ENCODE measurements around the gene PIGH.

PIGH gene

DNA sequence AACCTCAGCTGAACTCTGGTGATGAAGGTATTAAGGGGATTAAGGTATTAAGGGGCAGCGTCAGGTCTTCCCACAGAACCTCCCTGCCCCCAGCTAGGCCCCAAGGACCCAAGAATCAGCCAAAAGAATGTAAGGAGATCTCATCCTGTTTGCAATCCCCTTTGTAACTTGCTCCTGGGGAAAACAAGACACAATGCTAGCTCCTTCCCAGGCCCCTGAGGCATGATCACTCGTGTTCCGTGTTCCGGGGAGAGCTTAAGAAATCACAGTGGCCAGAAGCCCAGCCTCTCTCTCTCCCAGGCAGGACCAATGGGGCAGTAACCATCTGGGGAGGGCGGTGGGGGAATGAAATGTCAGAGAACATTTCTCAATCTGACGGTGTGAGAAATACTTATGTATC is 33.2 kb downstream of the PIGH start:
- Histone ChIP-seq H3K4me2 (ENCODE audit: low read length) (no peak overlapping the region), H2AFZ (ENCODE audit: low read depth, low read length) (no peak overlapping the region), H3K27ac (ENCODE audit: low read length) (no peak overlapping the region), H3K4me3 (ENCODE audit: low read length) (no peak overlapping the region), H3K27me3 (ENCODE audit: low read depth, low read length) (no peaks in the 10 kb centered on the region), H3K9me3 (ENCODE audit: insufficient read depth, low read length) (no peaks in the 10 kb centered on the region), H4K20me1 (ENCODE audit: insufficient read depth, low read length) (no peaks in the 10 kb centered on the region), H3K79me2 (ENCODE audit: low read length) (no peaks in the 10 kb centered on the region), H3K4me1 (ENCODE audit: low read length) (peaks cover 9% of the 10 kb centered on the region), H3K36me3 (replicated peaks; ENCODE audit: low read depth, low read length) (no peaks in the 10 kb centered on the region), H3K9ac (ENCODE audit: low read length) (no peak overlapping the region)
- TF ChIP-seq, protein P1, sequence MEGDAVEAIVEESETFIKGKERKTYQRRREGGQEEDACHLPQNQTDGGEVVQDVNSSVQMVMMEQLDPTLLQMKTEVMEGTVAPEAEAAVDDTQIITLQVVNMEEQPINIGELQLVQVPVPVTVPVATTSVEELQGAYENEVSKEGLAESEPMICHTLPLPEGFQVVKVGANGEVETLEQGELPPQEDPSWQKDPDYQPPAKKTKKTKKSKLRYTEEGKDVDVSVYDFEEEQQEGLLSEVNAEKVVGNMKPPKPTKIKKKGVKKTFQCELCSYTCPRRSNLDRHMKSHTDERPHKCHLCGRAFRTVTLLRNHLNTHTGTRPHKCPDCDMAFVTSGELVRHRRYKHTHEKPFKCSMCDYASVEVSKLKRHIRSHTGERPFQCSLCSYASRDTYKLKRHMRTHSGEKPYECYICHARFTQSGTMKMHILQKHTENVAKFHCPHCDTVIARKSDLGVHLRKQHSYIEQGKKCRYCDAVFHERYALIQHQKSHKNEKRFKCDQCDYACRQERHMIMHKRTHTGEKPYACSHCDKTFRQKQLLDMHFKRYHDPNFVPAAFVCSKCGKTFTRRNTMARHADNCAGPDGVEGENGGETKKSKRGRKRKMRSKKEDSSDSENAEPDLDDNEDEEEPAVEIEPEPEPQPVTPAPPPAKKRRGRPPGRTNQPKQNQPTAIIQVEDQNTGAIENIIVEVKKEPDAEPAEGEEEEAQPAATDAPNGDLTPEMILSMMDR (IDR thresholded peaks at IDR 0.05; ENCODE audit: low read depth, low read length), result no peak
- TF ChIP-seq EZH2phosphoT487 (IDR thresholded peaks at IDR 0.05; ENCODE audit: low read depth), result no peak

DNA sequence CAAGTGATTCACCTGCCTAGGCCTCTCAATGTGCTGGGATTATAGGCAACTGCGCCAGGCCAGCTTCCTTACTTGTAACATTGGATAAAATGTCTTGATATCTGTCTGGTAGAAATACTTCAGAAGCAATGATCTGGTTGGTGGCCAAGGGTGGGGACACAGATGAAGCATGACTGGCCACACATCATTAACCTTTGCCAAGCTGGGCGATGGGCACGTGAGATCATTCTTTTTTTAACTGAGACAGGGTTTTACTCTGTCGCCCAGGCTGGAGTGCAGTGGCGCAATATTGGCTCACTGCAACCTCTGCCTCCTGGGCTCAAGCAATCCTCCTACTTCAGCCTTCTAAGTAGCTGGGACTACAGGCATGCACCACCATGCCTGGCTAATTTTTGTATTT is 35.8 kb downstream of the PIGH start:
- TF ChIP-seq, protein P1 (IDR thresholded peaks at IDR 0.05; ENCODE audit: low read depth, low read length), result no peak
- TF ChIP-seq EZH2phosphoT487 (IDR thresholded peaks at IDR 0.05; ENCODE audit: low read depth), result no peak
- no peaks in the 10 kb centered on the region for H3K9me3 ChIP-seq (ENCODE audit: insufficient read depth, low read length)
- no peak overlapping the region for H3K27ac ChIP-seq (ENCODE audit: low read length)
- peaks cover 9% of the 10 kb centered on the region for H3K4me1 ChIP-seq (ENCODE audit: low read length)
- no peak overlapping the region for H3K9ac ChIP-seq (ENCODE audit: low read length)
- H2AFZ ChIP-seq (ENCODE audit: low read depth, low read length), result no peak overlapping the region
- H4K20me1 ChIP-seq (ENCODE audit: insufficient read depth, low read length), result no peaks in the 10 kb centered on the region
- no peak overlapping the region for H3K4me2 ChIP-seq (ENCODE audit: low read length)
- H3K79me2 ChIP-seq (ENCODE audit: low read length), result no peaks in the 10 kb centered on the region
- H3K27me3 ChIP-seq (ENCODE audit: low read depth, low read length), result no peaks in the 10 kb centered on the region
- H3K36me3 ChIP-seq (replicated peaks; ENCODE audit: low read depth, low read length), result no peaks in the 10 kb centered on the region
- no peak overlapping the region for H3K4me3 ChIP-seq (ENCODE audit: low read length)

DNA sequence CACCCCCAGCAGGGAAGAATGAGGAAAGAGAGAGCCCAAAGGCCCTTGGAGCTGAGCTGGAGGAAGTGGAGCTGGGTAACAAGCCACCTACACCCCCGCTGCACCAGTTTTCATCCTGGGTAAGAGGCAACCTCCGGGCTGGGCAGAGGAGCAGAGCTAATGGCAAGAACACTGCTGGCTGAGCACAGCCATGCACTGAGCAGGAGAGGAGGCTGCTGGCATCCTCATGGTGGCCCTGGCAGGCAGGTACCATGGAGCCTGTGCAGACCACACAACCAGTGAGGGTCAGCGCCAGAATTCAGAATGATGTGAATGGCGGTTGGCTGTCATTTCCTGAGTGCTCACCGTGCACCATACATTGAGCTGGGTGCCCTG is 37.3 kb downstream of the PIGH start:
- Histone ChIP-seq H3K4me1 (ENCODE audit: low read length) (peaks cover 9% of the 10 kb centered on the region), H3K36me3 (replicated peaks; ENCODE audit: low read depth, low read length) (no peaks in the 10 kb centered on the region), H2AFZ (ENCODE audit: low read depth, low read length) (no peak overlapping the region)

DNA sequence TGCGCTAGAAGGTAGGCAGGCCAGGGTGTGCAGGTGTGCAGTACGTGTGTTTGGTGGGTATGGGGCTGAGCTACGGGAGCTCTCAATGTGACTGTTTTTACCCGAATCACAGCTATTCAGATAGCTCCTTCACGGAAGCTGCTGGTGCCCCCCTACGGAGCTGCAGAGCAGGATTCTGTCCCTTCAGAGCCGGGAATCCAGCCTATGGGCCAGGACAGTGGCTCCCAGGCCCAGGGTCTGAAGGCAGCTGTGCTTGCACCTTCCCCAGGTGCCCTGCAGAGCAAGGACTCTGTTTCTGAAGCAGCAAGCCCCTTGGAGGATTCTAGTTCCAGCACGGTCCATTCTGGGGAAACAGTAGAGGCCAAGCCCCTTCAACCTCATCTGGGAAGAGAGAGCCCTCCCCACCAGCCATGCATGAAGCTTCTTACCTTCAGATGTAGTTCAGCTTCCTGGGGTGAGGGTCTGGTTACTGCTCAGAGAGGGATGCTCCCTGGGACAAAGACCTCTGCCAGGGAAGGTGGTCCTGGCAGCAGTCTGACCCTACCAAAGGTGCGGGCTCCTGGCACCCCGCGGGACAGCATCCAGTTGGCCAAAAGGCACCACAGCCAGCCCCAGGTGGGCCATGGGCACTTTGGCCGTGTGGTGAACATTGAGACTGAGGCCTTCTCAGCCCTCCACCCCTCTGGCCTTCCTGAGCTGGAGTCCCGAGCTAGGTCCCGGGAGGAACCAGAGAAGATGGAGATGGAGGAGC is 37.9 kb downstream of the PIGH start:
- Histone ChIP-seq H3K9me3 (ENCODE audit: insufficient read depth, low read length) (no peaks in the 10 kb centered on the region), H3K4me1 (ENCODE audit: low read length) (peaks cover 4% of the 10 kb centered on the region), H3K27ac (ENCODE audit: low read length) (no peak overlapping the region), H3K4me3 (ENCODE audit: low read length) (no peak overlapping the region), H3K9ac (ENCODE audit: low read length) (no peak overlapping the region), H4K20me1 (ENCODE audit: insufficient read depth, low read length) (no peaks in the 10 kb centered on the region), H2AFZ (ENCODE audit: low read depth, low read length) (no peak overlapping the region), H3K27me3 (ENCODE audit: low read depth, low read length) (no peaks in the 10 kb centered on the region), H3K79me2 (ENCODE audit: low read length) (no peaks in the 10 kb centered on the region), H3K36me3 (replicated peaks; ENCODE audit: low read depth, low read length) (no peaks in the 10 kb centered on the region), H3K4me2 (ENCODE audit: low read length) (no peak overlapping the region)
- no peak for TF ChIP-seq EZH2phosphoT487 (IDR thresholded peaks at IDR 0.05; ENCODE audit: low read depth)
- TF ChIP-seq, protein P1 (IDR thresholded peaks at IDR 0.05; ENCODE audit: low read depth, low read length), result no peak

More for the DNA sequence above, 37.3 kb downstream of the PIGH start:
- no peaks in the 10 kb centered on the region for H3K9me3 ChIP-seq (ENCODE audit: insufficient read depth, low read length)
- H3K4me2 ChIP-seq (ENCODE audit: low read length), result no peak overlapping the region
- H3K27me3 ChIP-seq (ENCODE audit: low read depth, low read length), result no peaks in the 10 kb centered on the region
- no peaks in the 10 kb centered on the region for H4K20me1 ChIP-seq (ENCODE audit: insufficient read depth, low read length)
- no peak overlapping the region for H3K9ac ChIP-seq (ENCODE audit: low read length)
- H3K79me2 ChIP-seq (ENCODE audit: low read length), result no peaks in the 10 kb centered on the region
- H3K4me3 ChIP-seq (ENCODE audit: low read length), result no peak overlapping the region
- H3K27ac ChIP-seq (ENCODE audit: low read length), result no peak overlapping the region
- TF ChIP-seq, protein P1 (IDR thresholded peaks at IDR 0.05; ENCODE audit: low read depth, low read length), result no peak
- TF ChIP-seq EZH2phosphoT487 (IDR thresholded peaks at IDR 0.05; ENCODE audit: low read depth), result no peak
